Left ventricle myocardium inferior (tissue), 1 donor: ENCODE measurements around the gene HDDC2. TPM values are rescaled to one million over a fixed set of nuclear protein-coding genes. Genes with fewer than 3 reads are reported as not detected.
A peak's percentile ranks its signal among the peaks of the same experiment; 100 is the strongest.

Source experiments
- DNase-seq: peaks from one replicate; pipeline ENCODE4 v3.0.0-alpha.2; 2020
- H3K27ac ChIP-seq: fragments of 200-600 bp; replicated peaks from 2 replicates; pipeline ENCODE4 v1.8.0; 2021
- H3K27me3 ChIP-seq: fragments of 200-600 bp; 2 replicates; pipeline ENCODE4 v1.8.0; 2021; ENCODE audit warnings: low read depth
- H3K36me3 ChIP-seq: fragments of 200-600 bp; 2 replicates; pipeline ENCODE4 v1.8.0; 2021
- H3K4me1 ChIP-seq: fragments of 200-600 bp; 2 replicates; pipeline ENCODE4 v1.8.0; 2021
- H3K4me3 ChIP-seq: fragments of 200-600 bp; 2 replicates; pipeline ENCODE4 v1.8.0; 2021; ENCODE audit warnings: mild to moderate bottlenecking, moderate library complexity
- H3K9me3 ChIP-seq: fragments of 200-600 bp; replicated peaks from 2 replicates; pipeline ENCODE4 v1.8.0; 2021
- CTCF ChIP-seq: fragments of 200-600 bp; IDR thresholded peaks from 2 replicates; pipeline ENCODE4 v1.8.0; 2021; ENCODE audit warnings: antibody characterized with exemption, mild to moderate bottlenecking, borderline replicate concordance
- intact Hi-C: fragments of 100-400 bp; cut with micrococcal nuclease; formaldehyde crosslinking; loops from one replicate; pipeline ENCODE4 v1.11.0; 2022
- total RNA-seq: library from RNA; stranded (reverse); fragmentation: NEBNext Ultra II Directional; extraction: Animal tissue kit (Norgen Biotek cat#: 25700); gene quantifications from one replicate; pipeline ENCODE4 v1.2.1, GENCODE V29; 2021
- donor health status: DM: no; HTN: yes; CAD: no; lungs with severe emphysema.

Gene HDDC2
- total RNA-seq, 1 donor from 2014 or later, result 87.9 TPM

GRCh38 chr6:125300992-125301434 is 754 bp downstream of the HDDC2 start:
- peaks cover 31% of the 10 kb centered on the region for H3K36me3 ChIP-seq
- intact Hi-C loops, result loop anchor here (10.0 kb wide), 2 partner anchors 146 to 664 kb away; partner anchors contain the start of gene TPD52L1
- H3K4me1 ChIP-seq, result peaks cover 50% of the 10 kb centered on the region
- H3K27ac ChIP-seq, result peak overlapping the region; percentile 94
- DNase-seq, result no peak
- peaks cover 5% of the 10 kb centered on the region for H3K9me3 ChIP-seq
- H3K4me3 ChIP-seq, result peak overlapping the region; percentile 78
- no peak for TF ChIP-seq CTCF
- no peaks in the 10 kb centered on the region for H3K27me3 ChIP-seq

DNA sequence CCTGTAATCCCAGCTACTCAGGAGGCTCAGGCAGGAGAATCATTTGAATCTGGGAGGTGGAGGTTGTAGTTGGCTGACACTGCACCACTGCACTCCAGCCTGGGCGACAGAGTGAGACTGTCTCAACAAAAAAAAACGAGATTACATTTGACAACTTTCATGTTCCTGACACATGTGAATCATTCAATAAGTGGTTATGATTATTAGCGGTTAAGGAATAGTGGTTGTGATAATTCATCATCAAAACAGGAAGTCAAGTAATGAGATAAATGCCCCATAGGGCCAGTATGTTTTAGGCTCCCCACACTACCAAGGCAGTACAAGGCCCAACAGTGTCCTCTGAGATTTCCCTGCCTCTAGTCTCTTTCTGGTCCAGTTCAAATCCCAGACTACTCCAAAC is 2.5 kb downstream of the HDDC2 start:
- peaks cover 68% of the 10 kb centered on the region for H3K4me1 ChIP-seq
- peaks cover 38% of the 10 kb centered on the region for H3K36me3 ChIP-seq
- H3K4me3 ChIP-seq, result peak overlapping the region; percentile 78
- no peaks in the 10 kb centered on the region for H3K9me3 ChIP-seq
- intact Hi-C loops, result no loop called here
- H3K27me3 ChIP-seq, result no peaks in the 10 kb centered on the region
- TF ChIP-seq CTCF, result no peak
- no peak overlapping the region for H3K27ac ChIP-seq
- no peak for DNase-seq

GRCh38 chr6:125296471-125296870 is 5.3 kb downstream of the HDDC2 start:
- Histone ChIP-seq H3K9me3 (no peaks in the 10 kb centered on the region), H3K4me1 (peaks cover 88% of the 10 kb centered on the region), H3K27ac (no peak overlapping the region), H3K27me3 (no peaks in the 10 kb centered on the region), H3K4me3 (no peak overlapping the region), H3K36me3 (peaks cover 55% of the 10 kb centered on the region)
- intact Hi-C loops, result no loop called here
- no peak for DNase-seq
- TF ChIP-seq CTCF, result no peak

GRCh38 chr6:125294925-125295324 is 6.8 kb downstream of the HDDC2 start:
- Histone ChIP-seq H3K4me1 (peaks cover 74% of the 10 kb centered on the region), H3K27me3 (no peaks in the 10 kb centered on the region), H3K27ac (peak overlapping the region; percentile 76), H3K4me3 (no peak overlapping the region), H3K9me3 (no peaks in the 10 kb centered on the region), H3K36me3 (peaks cover 64% of the 10 kb centered on the region)
- intact Hi-C loops, result no loop called here
- no peak for TF ChIP-seq CTCF
- DNase-seq, result no peak

- Histone ChIP-seq H3K36me3 (peaks cover 66% of the 10 kb centered on the region), H3K4me1 (peaks cover 65% of the 10 kb centered on the region), H3K27me3 (no peaks in the 10 kb centered on the region), H3K9me3 (no peaks in the 10 kb centered on the region), H3K4me3 (no peak overlapping the region), H3K27ac (peak overlapping the region; percentile 76)
- intact Hi-C loops, result no loop called here
- no peak for DNase-seq
- no peak for TF ChIP-seq CTCF
Observed at GRCh38 chr6:125294036-125294435, 7.7 kb downstream of the HDDC2 start.
